HUES48 (cell line): ENCODE data around the gene PITPNC1.
A peak's percentile ranks its signal among the peaks of the same experiment; 100 is the strongest.

Source experiments
- H3K27ac ChIP-seq: one replicate; pipeline ENCODE4 v1.7.0; 2013; ENCODE audit warnings: low read depth, low read length, inconsistent platforms
- H3K27me3 ChIP-seq: 2 replicates; pipeline ENCODE4 v1.6.1; 2013; ENCODE audit warnings: mild to moderate bottlenecking, low read length; ENCODE audit not compliant: control insufficient read depth, insufficient read depth
- H3K36me3 ChIP-seq: 2 replicates; pipeline ENCODE4 v1.6.1; 2013; ENCODE audit warnings: low read length; ENCODE audit not compliant: control insufficient read depth, insufficient read depth
- H3K4me1 ChIP-seq: 2 replicates; pipeline ENCODE4 v1.6.1; 2013; ENCODE audit warnings: mild to moderate bottlenecking, low read length; ENCODE audit not compliant: control insufficient read depth, insufficient read depth
- H3K4me3 ChIP-seq: 2 replicates; pipeline ENCODE4 v1.5.1; 2013; ENCODE audit warnings: mild to moderate bottlenecking, low read depth, low read length
- H3K9ac ChIP-seq: 2 replicates; pipeline ENCODE4 v1.6.1; 2013; ENCODE audit warnings: mild to moderate bottlenecking, low read depth, low read length, moderate library complexity
- H3K9me3 ChIP-seq: 2 replicates; pipeline ENCODE4 v1.6.1; 2013; ENCODE audit warnings: low read length; ENCODE audit not compliant: control insufficient read depth, insufficient read depth

Gene PITPNC1

DNA sequence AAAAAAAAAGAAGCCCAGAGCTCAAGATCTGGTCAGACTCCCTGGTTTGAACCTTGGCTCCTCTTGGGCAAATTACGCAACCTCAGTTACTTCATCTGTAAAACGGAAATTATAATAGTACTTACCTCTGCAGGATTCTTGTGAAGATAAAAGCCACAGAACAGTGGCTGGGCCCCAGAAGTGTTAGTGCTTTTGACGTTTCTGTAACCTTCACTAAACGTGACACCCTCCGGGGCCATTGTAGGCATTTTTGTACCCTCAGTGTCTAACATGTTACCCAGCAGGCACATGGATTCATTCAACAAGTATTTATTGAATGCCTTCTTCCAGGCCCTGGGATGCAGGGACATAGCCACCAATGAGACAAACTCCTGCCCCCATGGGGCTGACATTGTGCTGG lies 58.0 kb downstream of the PITPNC1 start:
- H3K27me3 ChIP-seq, result no peaks in the 10 kb centered on the region
- H3K36me3 ChIP-seq, result no peaks in the 10 kb centered on the region
- H3K9ac ChIP-seq, result no peak overlapping the region
- H3K4me1 ChIP-seq, result peaks cover 5% of the 10 kb centered on the region; the same call in 1 of the 2 replicates
- H3K4me3 ChIP-seq, result no peak overlapping the region
- H3K27ac ChIP-seq, result no peak overlapping the region
- no peaks in the 10 kb centered on the region for H3K9me3 ChIP-seq

DNA sequence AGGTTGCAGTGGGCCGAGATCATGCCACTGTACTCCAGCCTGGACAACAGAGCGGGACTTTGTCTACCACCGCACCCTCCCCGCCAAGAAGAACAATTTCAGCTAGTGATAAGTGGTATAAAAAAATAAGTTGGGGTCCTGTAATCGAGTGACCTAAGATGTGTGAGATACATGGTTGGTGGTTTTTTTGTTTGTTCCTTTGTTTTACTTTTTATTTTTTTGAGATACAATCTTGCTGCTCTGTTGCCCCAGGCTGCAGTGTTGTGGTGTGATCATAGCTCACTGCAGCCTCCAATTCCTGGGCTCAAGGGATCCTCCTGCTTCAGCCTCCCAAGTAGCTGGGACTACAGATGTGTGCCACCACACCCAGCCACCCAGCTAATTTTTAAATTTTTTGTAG lies 58.7 kb downstream of the PITPNC1 start:
- Histone ChIP-seq H3K9me3 (no peaks in the 10 kb centered on the region), H3K9ac (no peak overlapping the region), H3K36me3 (no peaks in the 10 kb centered on the region), H3K4me3 (no peak overlapping the region), H3K4me1 (peaks cover 5% of the 10 kb centered on the region), H3K27ac (no peak overlapping the region), H3K27me3 (no peaks in the 10 kb centered on the region)

DNA sequence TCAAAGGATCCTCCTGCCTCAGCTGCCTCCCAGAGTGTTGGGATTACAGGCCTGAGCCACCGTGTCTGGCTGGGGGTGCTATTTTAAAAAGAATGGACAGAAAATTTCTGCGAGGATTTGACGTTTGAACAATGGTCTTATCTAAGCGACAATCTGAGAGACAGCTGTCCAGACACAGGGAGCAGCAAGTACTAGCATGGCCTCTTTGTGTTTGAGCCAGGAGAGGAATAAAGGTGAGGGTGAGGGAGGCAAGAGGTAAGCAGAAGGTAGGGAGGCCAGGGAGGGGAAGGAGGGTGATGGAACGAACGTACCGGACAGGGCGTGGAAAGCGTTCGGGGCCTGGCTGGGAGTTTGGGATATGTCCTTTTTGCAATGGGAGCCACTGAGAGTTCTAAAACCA lies 59.2 kb downstream of the PITPNC1 start:
- Histone ChIP-seq H3K9me3 (no peaks in the 10 kb centered on the region), H3K4me3 (no peak overlapping the region), H3K27ac (no peak overlapping the region), H3K27me3 (no peaks in the 10 kb centered on the region), H3K36me3 (no peaks in the 10 kb centered on the region), H3K4me1 (peaks cover 8% of the 10 kb centered on the region), H3K9ac (no peak overlapping the region)

DNA sequence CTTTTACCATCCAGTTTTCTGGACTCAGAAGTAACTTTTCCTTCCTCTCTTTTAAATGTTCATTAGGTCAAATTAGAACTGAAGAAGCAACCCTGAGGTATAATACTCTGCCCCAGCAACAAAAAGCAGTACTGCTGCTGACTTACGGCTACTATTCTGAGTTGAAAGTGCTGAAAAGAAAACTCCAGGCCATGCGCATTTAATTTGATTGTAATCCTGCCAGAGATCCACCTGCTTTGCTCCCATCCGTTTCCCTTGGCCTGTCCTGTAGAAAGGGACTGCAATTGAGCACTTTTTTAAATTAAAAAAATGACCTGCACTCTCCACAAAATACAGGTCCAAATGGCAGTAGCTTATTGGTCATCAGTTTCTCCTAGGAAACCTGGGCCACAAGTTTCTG lies 61.6 kb downstream of the PITPNC1 start:
- Histone ChIP-seq H3K9me3 (no peaks in the 10 kb centered on the region), H3K36me3 (no peaks in the 10 kb centered on the region), H3K9ac (no peak overlapping the region), H3K27me3 (no peaks in the 10 kb centered on the region), H3K4me1 (peaks cover 19% of the 10 kb centered on the region), H3K4me3 (no peak overlapping the region), H3K27ac (peak overlapping the region; percentile 46)

DNA sequence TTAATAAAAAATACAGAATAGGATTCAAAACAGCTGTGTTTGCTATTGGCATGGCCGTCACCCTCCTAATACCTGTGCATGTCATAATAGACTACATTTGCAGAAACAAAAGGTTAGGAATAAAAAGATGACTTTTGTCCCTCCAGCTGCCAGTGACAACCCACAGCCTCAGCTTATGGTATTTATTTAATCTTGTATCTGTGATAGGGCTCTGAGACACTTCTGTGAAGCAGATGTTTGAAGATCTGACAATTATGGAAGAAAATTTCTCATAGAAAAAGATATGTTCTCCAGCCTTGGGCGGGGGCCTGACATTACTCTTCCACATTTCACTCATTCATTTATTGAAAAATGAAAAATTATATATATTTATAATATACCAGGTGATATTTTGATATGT lies 62.2 kb downstream of the PITPNC1 start:
- H3K4me1 ChIP-seq, result peaks cover 19% of the 10 kb centered on the region
- no peaks in the 10 kb centered on the region for H3K36me3 ChIP-seq
- H3K27ac ChIP-seq, result no peak overlapping the region
- H3K27me3 ChIP-seq, result no peaks in the 10 kb centered on the region
- H3K9ac ChIP-seq, result no peak overlapping the region
- H3K4me3 ChIP-seq, result no peak overlapping the region
- no peaks in the 10 kb centered on the region for H3K9me3 ChIP-seq

DNA sequence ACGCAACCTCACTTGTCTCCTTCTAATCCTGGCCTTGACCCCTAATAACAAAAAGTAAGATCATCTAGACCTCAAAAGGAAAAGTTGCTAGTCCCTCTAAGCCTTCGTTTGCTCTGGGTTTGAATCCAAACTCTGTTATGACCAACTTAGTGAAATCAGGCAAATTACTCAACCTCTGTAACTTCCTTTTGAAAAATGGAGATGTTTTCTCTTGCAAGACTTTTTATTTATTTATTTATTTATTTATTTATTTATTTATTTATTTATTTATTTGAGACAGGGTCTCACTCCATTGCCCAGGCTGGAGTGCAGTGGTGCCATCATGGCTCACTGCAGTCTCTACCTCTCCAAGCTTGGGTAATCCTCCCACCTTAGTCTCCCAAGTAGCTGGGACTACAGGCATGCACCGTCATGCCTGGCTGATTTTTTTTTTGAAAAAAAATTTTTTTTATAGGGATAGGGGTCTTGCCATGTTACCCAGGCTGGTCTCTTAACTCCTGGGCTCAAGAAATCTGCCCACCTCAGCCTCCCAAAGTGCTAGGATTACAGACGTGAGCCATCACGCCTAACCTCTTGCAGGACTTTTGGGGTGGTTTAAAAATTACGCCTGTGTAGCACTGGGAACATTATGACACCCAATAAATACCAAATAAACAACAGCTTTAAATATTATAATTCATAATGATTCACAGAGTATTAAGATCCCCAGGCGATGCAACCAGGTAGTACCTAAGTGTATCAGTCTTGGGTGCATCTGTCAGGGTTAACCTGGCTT lies 63.4 kb downstream of the PITPNC1 start:
- peaks cover 26% of the 10 kb centered on the region for H3K4me1 ChIP-seq
- peak overlapping the region; percentile 44 for H3K27ac ChIP-seq
- H3K9me3 ChIP-seq, result no peaks in the 10 kb centered on the region
- no peak overlapping the region for H3K9ac ChIP-seq
- no peak overlapping the region for H3K4me3 ChIP-seq
- no peaks in the 10 kb centered on the region for H3K36me3 ChIP-seq
- H3K27me3 ChIP-seq, result no peaks in the 10 kb centered on the region

DNA sequence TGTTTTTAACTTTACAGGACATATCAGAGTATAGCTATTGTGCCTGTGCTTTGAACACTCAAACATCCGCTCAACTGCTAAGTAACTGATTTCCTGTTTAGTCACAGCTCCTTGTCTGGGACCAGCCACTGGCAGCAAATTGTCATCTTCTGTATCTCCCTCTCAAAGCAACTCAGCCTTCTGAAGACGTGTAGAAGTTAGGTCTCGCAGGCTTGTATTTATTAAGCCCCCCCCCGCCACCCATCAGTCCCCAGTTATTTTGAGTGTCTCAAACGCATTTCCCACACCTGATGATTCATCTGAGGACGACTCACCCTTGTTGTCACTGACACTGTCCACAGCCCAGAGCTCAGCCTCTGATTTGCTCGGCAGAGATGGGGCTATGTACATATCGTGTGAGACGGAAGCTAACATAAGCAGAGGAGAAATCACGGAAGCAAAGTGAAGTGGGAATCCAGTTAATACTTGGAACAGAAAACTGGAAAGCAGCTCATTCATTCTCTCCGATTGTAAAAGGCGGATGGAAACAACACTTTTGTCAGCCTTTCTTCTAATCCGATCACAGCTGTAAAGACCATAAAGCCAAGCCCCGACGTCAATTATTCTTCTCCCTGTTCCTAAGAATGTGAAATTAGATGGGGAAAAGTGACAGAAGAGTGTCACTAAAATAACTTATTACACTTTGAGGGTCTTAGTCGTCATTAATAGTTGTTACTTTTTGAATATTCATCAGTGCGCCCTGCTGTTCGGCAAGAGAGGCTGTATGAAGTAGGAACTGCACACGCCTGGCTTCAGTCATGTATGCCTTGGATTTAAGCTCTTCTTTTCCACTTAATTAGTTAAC lies 64.2 kb downstream of the PITPNC1 start:
- H3K27me3 ChIP-seq, result no peaks in the 10 kb centered on the region
- peak overlapping the region; percentile 44 for H3K27ac ChIP-seq
- H3K36me3 ChIP-seq, result no peaks in the 10 kb centered on the region
- no peak overlapping the region for H3K4me3 ChIP-seq
- H3K9me3 ChIP-seq, result no peaks in the 10 kb centered on the region
- H3K4me1 ChIP-seq, result peaks cover 32% of the 10 kb centered on the region
- H3K9ac ChIP-seq, result no peak overlapping the region

DNA sequence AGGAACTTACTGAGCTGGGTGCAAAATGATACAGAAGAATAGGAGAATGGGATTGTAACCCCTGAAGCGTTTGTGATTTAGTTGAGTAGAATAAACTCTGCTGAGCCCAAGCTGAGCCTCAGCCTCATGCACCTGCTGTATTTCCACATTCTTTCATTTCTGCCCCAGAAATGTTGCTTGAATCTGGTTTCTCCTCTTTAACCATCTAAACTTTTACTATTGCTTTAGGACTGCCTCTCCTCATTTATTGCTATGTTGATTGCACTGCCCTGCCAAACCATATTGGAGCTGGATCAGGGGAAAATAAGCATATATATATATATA lies 64.8 kb downstream of the PITPNC1 start:
- Histone ChIP-seq H3K4me3 (no peak overlapping the region), H3K36me3 (no peaks in the 10 kb centered on the region), H3K27me3 (no peaks in the 10 kb centered on the region), H3K27ac (peak overlapping the region; percentile 44), H3K9ac (no peak overlapping the region), H3K9me3 (no peaks in the 10 kb centered on the region), H3K4me1 (peaks cover 34% of the 10 kb centered on the region)

DNA sequence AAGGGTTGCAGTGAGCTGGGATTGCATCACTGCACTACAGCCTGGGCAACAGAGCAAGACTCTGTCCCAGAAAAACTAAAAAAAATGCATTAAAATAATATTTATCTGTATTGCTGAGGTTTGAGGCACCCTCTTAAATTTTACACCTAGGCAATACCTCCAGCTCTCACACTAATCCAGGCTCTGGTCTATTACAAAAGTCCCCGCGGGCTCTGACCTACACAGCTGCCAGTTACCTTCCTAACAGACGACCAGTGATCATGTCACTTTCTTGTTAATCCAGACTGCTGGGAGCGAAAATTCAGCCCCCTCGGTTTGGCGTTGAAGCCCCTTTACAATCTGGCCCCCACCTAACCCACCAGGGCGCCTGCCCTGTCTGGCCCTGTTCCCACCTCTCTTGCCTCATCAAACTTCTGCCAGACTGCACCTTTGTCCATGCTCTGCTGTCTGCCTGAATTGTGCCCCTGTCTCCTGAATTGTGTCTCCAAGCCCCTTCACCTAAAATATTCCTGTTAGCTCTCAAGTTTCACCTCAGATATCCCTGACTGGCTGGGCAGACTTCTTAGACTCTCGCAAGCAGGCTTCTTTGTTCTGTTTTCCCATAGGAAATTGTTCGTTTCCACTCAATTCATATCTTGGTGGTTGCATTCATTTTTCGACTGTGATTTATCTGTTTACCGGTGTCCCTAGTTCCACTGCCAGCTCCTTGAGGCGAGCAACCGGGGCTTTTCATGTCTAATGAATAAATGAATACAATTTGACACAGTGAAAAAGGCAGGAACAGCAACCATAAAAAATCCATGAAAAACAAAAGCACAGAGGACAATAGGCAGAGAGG lies 65.9 kb downstream of the PITPNC1 start:
- Histone ChIP-seq H3K27ac (peak overlapping the region; percentile 62), H3K27me3 (no peaks in the 10 kb centered on the region), H3K4me3 (no peak overlapping the region), H3K9me3 (no peaks in the 10 kb centered on the region), H3K9ac (no peak overlapping the region), H3K36me3 (no peaks in the 10 kb centered on the region), H3K4me1 (peaks cover 34% of the 10 kb centered on the region)

DNA sequence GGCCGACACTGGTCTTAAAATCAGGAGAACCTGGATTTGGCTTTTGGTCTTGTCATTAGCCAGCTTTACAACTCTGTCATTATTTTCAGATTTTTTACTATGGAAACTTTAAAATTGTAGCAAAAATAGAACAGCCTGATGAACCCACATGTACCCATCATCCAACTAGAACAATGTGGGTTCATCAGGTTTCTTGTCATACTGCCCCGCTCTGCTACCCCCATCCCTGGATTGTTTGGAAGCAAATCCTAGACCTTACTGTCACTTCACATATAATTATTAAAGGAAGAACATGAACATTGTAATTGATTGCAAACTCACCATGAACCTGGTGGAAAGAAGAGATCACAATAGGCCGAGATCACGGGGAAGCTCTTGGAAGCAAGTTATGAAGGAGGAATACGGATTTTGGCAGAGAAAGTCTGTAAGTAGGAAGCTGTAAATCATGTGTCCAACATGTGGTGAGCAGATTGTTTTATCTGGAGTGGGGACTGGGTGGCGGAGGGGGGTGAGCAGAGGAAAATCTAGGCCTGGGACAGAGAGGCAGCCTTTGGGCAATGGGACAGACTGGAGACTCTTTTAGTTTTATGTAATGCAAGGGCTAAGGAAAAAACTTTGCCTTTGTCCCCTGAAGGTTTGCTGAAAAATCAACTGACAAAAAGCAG lies 67.0 kb downstream of the PITPNC1 start:
- Histone ChIP-seq H3K27ac (no peak overlapping the region), H3K9me3 (no peaks in the 10 kb centered on the region), H3K4me1 (peaks cover 31% of the 10 kb centered on the region), H3K27me3 (no peaks in the 10 kb centered on the region), H3K9ac (no peak overlapping the region), H3K36me3 (no peaks in the 10 kb centered on the region), H3K4me3 (no peak overlapping the region)
